Measurements from ENCODE around the gene FAM177B.
A peak's percentile ranks its signal among the peaks of the same experiment; 100 is the strongest.

Gene FAM177B

DNA sequence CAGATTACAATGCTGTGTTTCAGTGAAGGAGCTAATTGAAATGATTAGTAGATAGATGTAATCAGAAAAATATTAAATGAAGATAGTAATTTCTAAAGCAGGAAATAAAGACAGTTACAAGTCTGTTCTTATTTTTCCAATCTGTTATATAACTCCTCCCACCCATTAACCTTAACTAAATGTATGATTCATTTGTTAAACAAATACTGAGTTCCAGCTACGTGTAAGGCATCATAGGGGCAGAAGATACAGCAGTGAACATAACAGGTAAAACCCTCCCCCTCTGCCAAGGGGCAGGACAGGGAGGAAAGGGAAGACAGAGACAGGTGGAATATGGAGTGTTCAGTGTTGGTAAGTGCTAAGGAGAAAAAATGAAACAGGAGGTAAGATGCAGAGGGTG, at the start of gene FAM177B:
Gene FAM177B, plus strand, starts transcription at position 231 of the 400 bp plus-strand sequence. CDS start 9,344 bp downstream, outside the sequence.
- DNase-seq (ENCODE audit: low spot score): no peak

DNA sequence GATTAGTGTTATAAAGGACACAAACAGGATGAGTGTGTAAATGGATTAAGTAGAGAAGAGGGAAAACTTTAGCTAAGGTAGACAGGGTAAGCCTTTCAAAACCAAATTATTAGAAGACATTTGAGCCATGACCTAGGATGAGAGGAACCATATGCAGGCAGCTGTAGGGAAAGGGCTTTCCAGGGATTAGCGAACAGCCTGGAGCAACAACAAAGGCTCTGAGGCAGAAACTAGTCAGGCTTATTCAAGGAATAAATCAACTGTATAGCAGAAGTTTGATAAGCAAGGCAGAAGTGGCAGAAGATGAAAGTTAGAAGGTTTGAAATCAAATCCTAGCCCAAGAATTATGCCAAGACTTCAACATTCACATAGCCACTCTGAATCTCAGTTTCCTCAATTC, 46.0 kb upstream of the FAM177B start:
- DNase-seq (ENCODE audit: low spot score): no peak

DNA sequence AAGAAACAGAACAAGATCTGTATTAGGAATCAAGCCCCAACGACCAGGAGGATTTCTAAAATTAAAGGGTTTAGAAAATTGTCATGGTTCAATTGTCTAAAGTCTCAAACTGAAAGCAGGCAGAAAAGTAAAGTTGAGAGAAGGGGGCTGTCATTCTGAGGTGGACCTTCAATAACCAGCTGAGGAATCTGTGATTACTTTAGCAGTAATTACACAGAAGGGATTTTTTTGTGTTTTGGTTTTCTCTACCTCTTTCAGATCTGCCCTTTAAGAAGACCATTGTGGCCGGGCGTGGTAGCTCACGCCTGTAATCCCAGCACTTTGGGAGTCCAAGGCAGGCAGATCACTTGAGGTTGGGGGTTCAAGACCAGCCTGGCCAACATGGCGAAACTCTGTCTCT, 42.1 kb upstream of the FAM177B start:
- no peak for DNase-seq (ENCODE audit: low spot score)

DNA sequence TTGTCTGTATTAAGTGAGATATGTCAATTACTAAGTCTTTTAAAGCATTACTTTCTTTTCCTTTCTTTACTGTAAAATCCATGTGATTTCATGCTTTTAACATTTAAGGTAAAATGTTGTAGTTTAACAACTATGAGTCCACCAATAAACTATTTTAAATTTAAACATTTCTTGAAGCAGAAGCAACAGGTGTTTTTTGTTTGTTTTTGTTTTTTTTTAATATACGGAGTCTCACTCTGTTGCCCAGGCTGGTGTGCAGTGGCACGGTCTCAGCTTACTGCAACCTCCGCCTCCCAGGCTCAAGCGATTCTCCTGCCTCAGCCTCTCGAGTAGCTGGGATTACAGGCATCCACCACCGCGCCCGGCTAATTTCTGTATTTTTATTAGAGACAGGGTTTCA, 40.3 kb upstream of the FAM177B start:
- DNase-seq (ENCODE audit: low spot score): no peak

DNA sequence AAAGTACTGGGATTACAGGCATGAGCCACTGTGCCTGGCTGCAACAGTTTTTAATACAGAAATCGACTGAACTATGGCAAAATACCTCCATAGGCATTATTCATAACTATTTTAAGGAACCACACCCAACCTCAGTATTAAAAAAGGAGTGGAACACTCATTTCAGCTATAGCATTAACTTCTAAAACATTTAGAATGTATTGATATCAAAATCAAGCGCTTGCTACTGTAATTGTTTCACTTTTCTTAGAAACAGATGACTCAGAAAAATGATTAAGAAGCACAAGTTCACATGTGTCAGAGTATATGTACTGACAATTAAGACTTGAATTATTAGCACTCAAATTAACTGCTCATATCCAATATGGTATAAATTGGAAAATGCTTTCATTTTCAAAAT, 39.8 kb upstream of the FAM177B start:
- no peak for DNase-seq (ENCODE audit: low spot score)

DNA sequence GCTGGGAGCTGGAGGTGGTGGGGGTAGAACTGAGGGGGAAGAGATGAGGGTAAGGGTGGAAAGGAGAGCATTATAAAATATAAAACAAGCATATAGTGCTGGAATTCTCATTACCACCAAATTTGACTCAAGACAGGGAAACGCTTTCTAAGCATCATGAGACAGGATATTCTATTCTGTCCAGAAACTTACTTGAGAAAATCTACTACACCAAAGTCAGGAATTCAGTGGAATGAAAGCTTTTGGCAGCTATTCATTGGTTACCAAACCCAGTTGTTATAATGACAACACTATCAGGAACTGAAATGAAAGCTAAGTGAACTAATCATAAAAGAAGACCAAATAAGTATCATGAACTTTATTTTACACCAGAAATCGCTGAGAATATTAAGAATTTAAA, 39.2 kb upstream of the FAM177B start:
- DNase-seq (ENCODE audit: low spot score): no peak

DNA sequence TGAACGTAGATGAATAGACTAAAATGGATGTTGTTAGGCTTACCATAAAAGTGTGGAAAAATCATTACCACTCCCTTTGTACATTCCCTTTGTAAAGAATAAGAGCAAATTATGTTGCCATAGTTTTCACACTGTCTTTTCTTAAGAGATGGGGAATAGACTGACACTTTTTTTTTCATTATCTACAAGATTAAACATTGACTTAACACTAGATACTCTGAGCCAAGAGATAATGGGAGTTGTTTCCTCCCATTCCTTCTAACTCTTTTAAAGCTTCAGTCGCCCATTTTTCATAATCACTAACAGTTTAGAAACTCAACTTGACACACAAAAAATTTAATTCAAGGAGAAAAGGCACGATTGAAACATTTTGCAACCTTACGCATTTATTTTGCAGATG, 34.8 kb upstream of the FAM177B start:
- no peak for DNase-seq (ENCODE audit: low spot score)

DNA sequence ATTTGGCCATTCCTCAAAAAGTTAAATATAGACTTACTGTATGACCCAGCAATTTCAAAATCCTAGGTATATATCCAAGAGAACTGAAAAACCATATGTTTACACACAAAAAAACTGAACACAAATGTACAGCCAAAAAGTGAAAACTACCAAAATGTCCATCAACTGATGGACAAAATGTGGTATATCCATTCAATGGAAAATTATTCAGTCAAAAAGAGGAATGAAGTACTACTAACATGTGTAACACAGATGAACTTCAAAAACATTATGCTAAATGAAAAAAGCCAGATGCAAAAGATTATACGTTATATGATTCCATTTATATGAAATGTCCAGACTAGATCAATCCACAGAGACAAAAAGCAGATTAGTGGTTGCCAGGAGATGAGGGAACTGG, 32.7 kb upstream of the FAM177B start:
- no peak for DNase-seq (ENCODE audit: low spot score)

DNA sequence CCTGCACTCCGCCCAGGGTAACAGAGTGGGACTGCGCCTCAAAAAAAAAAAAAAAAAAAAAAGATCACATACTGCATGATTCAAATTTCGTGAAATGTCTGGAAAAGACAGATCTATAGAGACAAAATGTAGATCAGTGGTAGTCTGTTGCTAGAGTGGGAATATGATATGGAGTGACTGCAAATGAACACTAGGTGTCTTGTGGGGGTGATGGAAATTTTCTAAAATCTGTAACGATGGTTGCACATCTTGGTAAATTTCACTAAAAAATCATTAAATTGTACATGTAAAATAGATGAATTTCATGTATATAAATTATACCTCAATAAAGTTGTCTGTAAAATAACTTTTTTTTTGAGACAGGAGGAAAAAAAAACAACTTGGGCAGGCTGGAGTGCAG, 30.2 kb upstream of the FAM177B start:
- no peak for DNase-seq (ENCODE audit: low spot score)

DNA sequence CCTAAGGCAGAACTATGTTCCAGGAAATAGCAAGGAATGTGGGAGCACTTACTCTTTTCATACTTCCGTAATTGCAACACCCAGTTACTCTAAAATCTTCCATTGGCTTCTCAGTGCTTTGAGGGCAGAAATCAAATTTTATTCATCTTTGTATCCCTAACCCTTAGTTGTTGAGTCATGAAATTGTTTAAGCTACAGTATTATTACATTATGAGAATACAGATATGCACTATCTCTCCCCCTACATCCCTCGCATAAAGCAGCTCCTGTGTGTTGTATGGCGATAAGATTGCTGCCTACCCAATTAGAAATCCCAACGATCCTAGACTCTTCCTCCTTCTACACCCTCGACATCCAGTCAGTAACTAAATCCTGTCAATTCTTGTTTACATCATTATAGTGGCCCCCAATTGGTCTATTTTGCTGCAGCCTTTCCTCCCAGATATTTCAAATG, 27.3 kb upstream of the FAM177B start:
- no peak for DNase-seq (ENCODE audit: low spot score)

DNA sequence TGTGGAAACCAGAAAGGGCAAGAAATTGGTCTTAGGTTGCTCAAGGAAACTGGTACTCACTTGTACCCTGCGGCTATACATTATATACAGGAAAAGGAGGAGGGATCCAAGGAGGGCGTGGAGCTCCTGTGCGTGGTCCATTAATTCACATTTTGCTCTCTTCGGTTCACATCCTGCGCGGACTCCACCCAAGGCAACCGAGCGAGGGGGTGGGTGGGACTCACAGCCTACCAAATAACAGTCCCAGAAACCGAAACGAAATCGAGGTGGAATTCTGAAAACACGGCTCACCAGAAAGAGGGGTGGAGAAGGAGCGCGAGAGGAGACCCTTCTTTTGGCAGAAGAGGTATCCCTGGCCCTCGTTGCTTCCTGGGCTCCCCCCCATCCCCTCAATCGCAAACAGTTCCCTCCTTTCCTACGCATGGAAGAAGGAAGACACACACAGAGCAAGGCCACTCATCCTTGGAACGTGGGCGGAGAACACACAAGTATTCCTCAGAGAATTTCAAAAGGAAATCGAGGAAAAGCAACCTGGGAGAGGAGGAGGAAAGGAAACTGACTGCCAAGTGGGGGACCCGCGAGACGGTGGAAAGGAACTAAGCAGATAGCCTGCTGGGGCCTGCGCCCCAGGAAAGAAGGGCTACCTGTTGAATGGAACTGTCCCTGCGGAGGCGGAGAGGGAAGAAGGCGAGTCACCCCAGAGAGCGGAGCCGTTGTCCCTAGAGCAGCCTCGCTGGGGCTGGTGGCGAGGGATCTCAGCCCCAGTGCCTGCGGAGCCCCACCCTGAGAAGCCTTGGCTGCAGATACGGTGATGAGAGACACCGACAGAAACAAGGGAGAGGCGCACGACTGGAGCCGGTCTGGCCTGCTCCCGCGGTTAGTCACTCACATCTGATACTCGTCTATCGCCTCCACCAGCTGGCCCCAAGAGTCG, 25.4 kb upstream of the FAM177B start:
- DNase-seq (ENCODE audit: low spot score): peak; percentile 30

DNA sequence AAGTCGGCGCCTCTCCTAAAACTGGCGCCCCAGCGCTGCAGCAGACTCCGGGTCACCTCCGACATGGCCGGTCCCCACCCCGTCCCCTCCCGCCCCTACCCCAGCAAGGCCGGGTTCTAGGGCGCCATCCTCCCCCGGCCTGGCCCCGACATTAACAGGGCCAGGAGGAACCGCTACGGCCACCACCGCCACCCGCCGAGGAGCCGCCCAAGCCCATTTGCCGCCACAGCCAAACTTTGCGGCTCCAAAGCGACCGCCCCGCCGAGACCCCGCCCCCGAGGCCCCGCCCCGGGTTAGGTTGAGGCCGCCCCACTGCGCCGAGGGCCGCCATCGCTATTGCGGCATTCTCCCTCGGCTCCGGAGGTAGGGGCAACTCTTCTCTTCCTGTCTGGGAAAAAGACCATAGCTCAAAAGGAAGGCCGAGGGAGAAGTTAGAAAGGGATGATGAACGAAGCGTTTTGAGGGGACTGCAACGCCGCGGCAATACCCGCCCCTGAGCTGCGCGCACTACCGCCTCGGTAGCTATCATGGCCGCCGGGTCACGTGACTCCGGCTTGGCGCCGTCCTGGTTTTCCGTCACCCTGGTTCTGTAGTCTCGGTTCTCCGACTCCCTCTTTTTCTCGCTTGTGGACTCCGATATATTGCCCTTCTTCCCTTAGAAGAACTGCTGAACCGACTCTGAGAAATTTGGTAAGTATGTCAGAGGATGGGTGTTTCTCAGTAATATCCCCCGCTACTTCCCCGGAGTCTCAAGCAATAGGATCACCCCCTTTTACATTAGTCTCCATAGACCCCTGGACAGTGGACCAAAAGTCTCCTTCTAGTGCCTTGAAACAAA, 24.5 kb upstream of the FAM177B start, which contains the start of the genes AIDA and BROX:
Gene AIDA, minus strand, starts transcription at position 239 of the 838 bp plus-strand sequence. Its CDS starts 174 bp downstream, at position 65.
Gene BROX, plus strand, starts transcription at position 312 of the 838 bp plus-strand sequence. CDS start 3,136 bp downstream, outside the sequence.
- peak; percentile 77 for DNase-seq (ENCODE audit: low spot score)

DNA sequence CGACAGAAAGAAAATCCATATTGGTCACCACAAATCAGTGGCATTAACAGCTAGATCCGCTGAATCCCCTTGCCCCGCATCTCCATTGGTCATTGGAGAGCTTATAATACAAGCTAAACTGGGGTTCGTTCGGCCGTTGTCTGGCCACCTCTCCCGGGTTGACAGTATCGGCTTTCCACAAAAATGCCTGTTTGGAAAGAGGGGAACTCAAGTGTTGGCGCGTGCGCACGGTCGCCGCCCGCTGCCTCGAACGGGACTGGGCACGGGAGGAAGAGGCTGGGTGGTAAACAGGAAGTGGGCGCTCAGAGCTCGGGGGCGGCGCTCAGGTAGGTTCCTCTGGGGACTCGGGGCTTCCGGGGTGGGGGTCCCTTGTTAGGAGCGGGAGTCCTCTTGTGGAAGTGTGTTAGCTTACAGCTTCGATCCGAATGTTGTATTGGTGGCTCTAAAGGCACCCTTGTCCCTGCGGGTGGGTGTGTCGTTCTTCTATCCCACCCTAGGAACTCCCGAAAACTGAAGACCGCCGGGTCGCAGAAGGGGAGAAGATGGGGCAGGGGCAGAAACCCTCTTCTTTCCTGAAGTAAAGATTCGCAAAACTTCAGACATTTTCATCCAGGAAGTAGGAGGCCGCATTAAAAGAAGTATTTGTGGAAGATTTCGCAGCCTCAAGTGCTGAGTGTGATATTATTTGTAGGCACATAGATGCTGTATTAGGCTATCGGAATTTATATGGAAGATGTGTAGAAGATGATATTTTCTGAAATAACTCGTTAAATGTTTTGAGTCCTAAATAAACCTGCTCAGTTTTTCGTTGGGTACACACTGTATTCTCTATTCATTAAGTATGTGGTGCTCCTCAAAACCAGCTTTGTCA, 23.7 kb upstream of the FAM177B start:
- peak; percentile 85 for DNase-seq (ENCODE audit: low spot score)

DNA sequence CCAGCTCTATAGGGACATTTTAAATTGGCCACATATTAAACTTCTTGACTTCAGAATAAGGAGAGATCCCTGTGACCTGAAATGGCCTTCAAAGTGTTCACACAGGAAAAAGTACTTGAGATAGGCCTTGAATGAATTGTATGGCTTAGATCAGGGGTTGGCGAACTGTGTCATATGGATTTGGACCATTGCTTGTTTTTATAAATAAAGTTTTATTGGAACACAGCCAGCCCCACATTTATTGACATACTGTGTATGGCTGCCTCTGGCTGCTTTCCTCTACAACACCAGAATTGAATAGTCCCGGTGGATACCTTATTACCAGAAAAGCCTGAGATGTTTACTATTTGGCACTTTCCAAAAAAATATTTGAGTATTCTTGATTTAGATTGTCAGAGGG, 20.6 kb upstream of the FAM177B start:
- DNase-seq (ENCODE audit: low spot score): no peak

DNA sequence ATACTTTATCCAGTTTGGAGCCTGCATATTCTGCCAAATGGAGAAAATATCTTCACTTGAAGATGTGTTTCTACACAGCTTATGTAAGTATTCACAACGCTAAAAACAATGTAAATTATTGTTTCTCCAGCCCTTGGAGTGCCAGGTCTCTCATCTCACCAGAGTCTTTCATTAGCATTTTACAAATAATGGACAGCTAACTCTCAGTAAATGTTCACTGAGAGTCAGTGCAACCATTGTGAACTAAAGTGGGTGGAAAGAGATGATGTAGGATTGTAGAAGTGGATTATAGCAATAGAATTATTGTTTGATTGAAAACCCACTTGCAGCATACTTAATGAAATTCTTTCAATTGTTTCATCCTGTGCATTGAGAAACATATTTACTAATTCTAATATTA, 8.3 kb upstream of the FAM177B start:
- no peak for DNase-seq (ENCODE audit: low spot score)

DNA sequence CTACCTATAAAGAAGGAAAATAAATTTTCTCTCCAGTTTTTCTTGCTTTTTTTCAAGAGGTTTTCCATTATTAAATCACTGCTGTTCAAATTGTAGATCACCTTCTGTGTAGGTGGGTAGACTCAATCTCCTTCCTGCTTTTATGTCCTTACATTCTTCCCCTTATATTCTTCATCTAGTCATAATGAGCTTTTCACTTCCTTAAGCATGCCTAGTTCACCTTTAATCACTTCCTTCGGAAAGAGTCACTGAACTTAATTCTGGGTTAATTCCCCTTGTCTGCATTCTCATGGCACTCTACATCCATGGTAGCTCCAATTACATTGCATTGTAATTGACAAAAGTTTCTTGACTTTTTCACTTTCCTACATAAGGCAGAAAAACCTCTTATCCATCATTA, 6.1 kb upstream of the FAM177B start:
- DNase-seq (ENCODE audit: low spot score): no peak

DNA sequence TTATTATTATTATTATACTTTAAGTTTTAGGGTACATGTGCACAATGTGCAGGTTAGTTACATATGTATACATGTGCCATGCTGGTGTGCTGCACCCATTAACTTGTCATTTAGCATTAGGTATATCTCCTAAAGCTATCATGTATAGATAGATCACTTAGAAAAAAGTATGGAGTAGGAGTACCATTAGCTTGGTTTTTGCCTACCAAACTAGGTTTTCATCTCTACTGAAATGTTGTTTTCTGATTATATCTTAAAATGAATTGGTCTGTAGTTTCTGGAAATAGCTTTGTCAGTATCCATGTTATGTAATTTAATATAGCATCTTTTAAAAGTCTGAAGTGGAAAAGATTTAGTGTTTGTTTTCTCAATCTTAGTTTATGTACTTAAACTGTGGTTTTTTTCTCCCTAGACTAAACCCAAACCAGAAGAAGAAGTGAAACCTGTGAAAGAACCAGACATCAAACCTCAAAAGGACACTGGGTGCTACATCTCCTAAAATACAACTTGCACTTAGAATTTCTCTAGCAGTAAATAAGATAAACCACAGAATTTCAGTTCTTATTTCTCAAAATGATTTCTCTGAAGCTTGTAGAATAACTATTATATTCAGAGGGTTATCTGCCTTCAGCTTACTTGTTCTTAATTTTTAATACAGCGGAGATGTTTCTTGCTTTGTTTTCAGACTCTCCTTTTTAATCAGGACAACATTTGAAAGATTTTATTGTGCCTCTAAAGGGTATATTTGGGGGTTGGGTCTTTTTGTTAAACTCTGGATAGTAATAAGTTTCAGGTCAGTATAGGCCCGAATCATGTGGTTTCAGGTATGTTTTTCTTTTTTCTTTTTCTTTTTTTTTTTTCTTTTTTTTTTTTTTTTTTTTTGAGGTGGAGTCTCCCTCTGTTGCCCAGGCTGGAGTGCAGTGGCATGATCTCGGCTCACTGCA, 4.5 kb upstream of the FAM177B start:
- no peak for DNase-seq (ENCODE audit: low spot score)

DNA sequence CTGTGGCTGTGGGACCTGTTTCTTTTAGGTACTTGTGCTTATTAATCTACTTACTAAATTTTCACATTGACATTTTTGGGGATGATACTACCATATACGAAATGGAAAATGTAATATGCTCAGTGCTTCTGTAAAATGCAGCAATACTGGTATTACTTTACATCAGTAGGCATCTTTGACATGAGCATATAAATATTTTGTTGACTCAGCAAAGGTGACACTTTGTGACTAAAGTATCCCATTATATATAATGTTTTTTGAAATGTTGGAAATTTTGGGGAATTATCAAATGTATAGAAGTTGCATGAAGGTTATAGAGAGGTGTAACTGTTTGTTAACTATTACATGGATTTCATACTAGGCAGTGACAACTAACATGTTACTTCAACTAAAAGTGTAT, 2.3 kb upstream of the FAM177B start:
- DNase-seq (ENCODE audit: low spot score): no peak

DNA sequence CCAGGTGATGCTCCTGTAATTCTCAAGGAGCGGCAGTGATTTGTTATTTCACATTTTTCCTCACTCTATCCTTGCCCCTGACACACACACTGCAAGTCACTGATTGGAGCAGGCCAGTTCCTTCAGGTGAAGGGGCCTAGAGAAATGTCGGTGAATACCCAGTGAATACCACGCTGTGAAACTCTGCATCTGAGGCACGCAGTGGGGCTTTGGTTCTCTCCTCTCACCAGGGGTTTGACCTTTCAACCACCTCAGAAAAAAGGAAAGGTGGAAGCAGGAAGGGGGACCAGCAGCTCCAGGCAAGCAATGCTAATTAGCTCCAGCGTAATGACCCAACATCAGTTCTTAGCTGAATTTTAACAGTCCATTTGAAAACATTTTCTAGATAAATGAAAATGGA, 532 bp upstream of the FAM177B start:
- DNase-seq (ENCODE audit: low spot score): no peak

DNA sequence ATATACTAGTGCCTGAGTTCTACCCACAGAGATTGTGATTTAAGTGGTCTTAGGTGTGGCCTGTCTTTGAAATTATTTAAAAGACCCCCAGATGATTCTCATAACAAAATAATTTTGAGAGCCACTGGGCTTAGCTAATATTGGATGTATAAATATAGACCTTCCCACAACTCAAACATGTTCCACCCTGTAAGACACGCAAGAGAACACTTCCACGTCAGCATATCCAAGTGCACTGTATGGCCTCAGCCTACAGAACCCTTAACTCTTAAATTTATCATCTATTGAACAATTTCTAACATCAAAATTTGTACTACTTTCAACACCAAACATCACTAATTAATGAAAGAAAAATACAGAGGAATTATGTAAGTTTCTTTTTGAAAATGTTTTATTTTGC, 2.5 kb downstream of the FAM177B start:
- no peak for DNase-seq (ENCODE audit: low spot score)

DNA sequence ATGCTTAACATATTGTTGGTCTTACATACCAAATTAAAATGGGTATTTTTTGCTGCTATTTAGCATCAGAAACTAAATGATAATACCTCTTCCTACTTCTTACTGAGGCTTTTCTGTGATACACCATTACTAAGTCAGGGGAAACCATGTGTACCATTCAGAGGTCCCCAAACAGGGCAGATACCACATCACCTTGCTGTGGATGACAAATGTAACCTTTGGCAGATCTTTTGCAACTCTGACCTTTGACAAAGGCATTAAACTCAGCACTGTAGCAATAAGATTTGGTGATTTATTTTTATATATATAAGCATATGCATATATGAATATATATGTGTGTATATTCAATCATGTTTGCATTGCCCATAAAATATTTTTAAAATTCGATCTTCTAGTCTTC, 2.9 kb downstream of the FAM177B start:
- DNase-seq (ENCODE audit: low spot score): no peak
